ENCODE measurements around the gene CREB1.

Gene CREB1

DNA sequence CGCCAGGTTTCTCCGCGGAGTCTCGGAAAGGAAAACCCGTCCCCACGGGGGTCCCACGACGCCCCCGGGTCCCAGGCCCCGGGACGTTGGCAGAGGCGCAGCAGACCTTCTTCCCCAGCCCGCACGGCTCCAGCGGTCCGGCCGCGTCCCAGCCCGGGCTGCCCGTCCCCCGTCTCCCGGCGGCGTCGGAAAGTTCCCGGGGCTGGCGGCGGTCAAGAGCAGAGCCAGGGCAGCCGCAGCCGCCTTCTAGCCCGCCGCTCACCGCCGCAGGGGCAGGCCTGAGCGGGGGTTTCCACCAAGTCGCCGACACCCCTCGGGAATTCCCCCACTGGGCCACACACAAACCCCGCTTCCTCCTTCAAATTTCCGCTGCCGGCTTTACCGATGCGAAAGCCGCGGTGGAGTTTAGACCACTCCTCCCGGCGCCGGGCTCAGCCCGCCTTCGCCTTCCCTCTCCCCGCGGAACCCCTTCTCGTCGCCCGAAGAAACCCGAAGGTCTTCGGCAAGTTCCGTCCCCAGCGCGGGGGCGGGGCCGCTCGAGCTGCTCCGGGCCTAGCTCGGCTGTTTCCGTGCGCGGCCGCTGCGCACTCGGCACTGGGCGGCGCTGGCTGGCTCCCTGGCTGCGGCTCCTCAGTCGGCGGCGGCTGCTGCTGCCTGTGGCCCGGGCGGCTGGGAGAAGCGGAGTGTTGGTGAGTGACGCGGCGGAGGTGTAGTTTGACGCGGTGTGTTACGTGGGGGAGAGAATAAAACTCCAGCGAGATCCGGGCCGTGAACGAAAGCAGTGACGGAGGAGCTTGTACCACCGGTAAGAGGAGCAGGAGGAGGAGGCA, at the start of gene CREB1:
TSS of gene CREB1 (plus strand) at position 633 of the 830 bp plus-strand sequence. CDS start 25,674 bp downstream, outside the sequence.
- TF ChIP-seq, protein P1, sequence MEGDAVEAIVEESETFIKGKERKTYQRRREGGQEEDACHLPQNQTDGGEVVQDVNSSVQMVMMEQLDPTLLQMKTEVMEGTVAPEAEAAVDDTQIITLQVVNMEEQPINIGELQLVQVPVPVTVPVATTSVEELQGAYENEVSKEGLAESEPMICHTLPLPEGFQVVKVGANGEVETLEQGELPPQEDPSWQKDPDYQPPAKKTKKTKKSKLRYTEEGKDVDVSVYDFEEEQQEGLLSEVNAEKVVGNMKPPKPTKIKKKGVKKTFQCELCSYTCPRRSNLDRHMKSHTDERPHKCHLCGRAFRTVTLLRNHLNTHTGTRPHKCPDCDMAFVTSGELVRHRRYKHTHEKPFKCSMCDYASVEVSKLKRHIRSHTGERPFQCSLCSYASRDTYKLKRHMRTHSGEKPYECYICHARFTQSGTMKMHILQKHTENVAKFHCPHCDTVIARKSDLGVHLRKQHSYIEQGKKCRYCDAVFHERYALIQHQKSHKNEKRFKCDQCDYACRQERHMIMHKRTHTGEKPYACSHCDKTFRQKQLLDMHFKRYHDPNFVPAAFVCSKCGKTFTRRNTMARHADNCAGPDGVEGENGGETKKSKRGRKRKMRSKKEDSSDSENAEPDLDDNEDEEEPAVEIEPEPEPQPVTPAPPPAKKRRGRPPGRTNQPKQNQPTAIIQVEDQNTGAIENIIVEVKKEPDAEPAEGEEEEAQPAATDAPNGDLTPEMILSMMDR (IDR thresholded peaks at IDR 0.05), result peak; percentile 73
- H3K27me3 ChIP-seq, result no peaks in the 10 kb centered on the region
- peak within 1 kb of the TSS; percentile 88 to 94 for H3K4me3 ChIP-seq (ENCODE audit: low read depth in 1 of 2, low read length in 1 of 2)
- H3K36me3 ChIP-seq, result peaks cover 5% of the 10 kb centered on the region
- H3K4me1 ChIP-seq (ENCODE audit: control insufficient read depth in 1 of 2, insufficient read depth in 1 of 2, low read depth in 1 of 2, low read length in 1 of 2), result peaks cover 54 to 57% of the 10 kb centered on the region in 2 experiments
- peak within 1 kb of the TSS; percentile 99 for H3K27ac ChIP-seq
- no peaks in the 10 kb centered on the region for H3K9me3 ChIP-seq

DNA sequence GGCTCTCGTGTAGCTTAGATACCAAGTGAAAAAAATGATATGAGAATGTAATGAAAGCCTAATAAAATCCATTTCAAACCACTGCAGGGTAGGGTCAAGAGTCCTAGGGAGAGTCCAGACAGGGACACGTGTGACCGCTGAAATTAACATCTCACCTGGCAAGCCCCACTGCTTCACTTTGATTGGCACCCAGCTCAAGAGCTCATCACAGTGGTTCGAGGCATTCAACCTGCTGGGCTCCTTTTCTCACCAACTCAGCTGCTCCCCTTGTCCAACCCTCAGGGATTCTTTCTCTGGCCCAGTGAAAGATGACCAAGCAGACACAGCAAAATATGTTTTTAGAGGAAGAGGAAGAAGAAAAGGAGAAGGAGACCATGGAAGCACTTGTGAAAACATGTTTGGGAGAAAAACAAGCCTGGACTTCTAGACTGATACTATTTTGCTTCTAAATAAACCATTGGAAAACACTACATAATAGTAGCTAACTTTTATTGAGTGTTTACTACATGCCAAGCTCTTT, 49.2 kb upstream of the CREB1 start:
- H3K36me3 ChIP-seq, result no peaks in the 10 kb centered on the region
- peak overlapping the region; percentile 87 for H3K27ac ChIP-seq
- H3K4me1 ChIP-seq (ENCODE audit: control insufficient read depth in 1 of 2, insufficient read depth in 1 of 2, low read depth in 1 of 2, low read length in 1 of 2), result peaks cover 34 to 47% of the 10 kb centered on the region in 2 experiments
- no peaks in the 10 kb centered on the region for H3K9me3 ChIP-seq
- peak overlapping the region; percentile 3 to 35 for H3K4me3 ChIP-seq (ENCODE audit: low read depth in 1 of 2, low read length in 1 of 2)
- no peaks in the 10 kb centered on the region for H3K27me3 ChIP-seq
- TF ChIP-seq, protein P1 (IDR thresholded peaks at IDR 0.05), result no peak

DNA sequence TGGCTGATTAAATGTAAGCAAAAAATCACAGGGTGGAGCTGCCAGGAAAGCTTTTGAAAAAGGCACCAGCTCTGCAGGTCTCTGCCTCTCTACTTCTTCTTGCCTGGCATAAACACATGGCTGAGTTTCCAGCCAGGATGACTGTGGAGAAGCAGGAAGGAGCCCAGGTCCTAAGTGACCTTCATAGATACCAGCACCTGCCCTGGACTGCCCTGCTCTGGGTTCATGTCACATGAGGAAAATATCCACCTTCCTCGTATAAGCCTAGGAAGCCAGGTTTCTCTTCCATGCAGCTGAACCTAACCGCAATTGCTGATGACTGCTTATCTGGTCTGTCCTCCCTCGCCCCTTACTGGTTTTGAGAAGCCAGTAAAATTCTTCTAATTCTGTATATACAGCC, 47.8 kb upstream of the CREB1 start:
- H3K27me3 ChIP-seq, result no peaks in the 10 kb centered on the region
- H3K27ac ChIP-seq, result peak overlapping the region; percentile 87
- H3K9me3 ChIP-seq, result no peaks in the 10 kb centered on the region
- no peaks in the 10 kb centered on the region for H3K36me3 ChIP-seq
- TF ChIP-seq, protein P1 (IDR thresholded peaks at IDR 0.05), result no peak
- no peak overlapping the region for H3K4me3 ChIP-seq (ENCODE audit: low read depth in 1 of 2, low read length in 1 of 2)
- H3K4me1 ChIP-seq (ENCODE audit: control insufficient read depth in 1 of 2, insufficient read depth in 1 of 2, low read depth in 1 of 2, low read length in 1 of 2), result peaks cover 34 to 47% of the 10 kb centered on the region in 2 experiments

DNA sequence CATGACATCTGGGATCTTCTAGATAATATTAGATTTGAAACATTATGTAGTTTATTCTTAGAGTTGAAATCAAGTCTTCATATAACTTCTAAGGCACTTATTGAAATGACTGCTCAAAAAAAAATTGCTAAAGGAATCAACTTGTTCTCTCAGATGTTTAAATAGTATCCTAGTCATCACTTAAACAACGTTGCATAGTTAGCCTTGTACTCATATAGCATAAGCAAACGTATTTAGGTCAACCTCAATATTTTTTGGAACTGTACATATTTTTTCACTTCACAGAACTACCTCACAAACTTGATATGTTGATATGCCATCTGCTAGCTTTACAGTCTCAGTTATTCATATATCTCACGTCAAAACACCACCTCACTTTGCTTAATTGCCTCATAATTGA, 47.1 kb upstream of the CREB1 start:
- Histone ChIP-seq H3K36me3 (no peaks in the 10 kb centered on the region), H3K27ac (no peak overlapping the region)
- TF ChIP-seq, protein P1 (IDR thresholded peaks at IDR 0.05), result no peak

DNA sequence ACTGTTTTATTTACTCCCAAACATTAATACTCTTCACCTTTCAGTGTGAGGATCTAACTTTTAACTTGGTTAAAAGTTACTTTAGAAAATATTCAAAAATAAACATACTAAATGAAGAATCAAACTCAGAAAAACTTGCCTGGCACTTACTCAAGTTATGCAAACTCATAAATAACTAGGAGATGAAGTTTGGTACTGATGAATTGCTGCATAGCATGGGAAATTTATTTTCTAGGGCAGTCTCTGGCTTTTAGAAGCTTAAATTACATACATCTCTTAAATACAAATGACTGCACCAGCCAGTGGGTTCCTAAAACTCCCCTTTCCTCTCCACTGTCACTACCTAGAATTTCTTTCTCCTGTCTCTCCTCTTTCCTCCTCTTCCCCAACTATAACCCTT, 46.7 kb upstream of the CREB1 start:
- H3K36me3 ChIP-seq, result no peaks in the 10 kb centered on the region
- H3K4me1 ChIP-seq (ENCODE audit: control insufficient read depth in 1 of 2, insufficient read depth in 1 of 2, low read depth in 1 of 2, low read length in 1 of 2), result peaks cover 31 to 44% of the 10 kb centered on the region in 2 experiments
- H3K9me3 ChIP-seq, result no peaks in the 10 kb centered on the region
- H3K27ac ChIP-seq, result peak overlapping the region; percentile 16
- H3K4me3 ChIP-seq (ENCODE audit: low read depth in 1 of 2, low read length in 1 of 2), result no peak overlapping the region
- TF ChIP-seq, protein P1 (IDR thresholded peaks at IDR 0.05), result no peak
- H3K27me3 ChIP-seq, result no peaks in the 10 kb centered on the region

More for the DNA sequence above, 47.1 kb upstream of the CREB1 start:
- Histone ChIP-seq H3K27me3 (no peaks in the 10 kb centered on the region), H3K4me1 (ENCODE audit: control insufficient read depth in 1 of 2, insufficient read depth in 1 of 2, low read depth in 1 of 2, low read length in 1 of 2) (peaks cover 34 to 47% of the 10 kb centered on the region in 2 experiments), H3K9me3 (no peaks in the 10 kb centered on the region), H3K4me3 (ENCODE audit: low read depth in 1 of 2, low read length in 1 of 2) (no peak overlapping the region)

All from neutrophil (primary cell).